Endometrial microvascular endothelial cells (primary cell): ENCODE measurements around the gene GAST. TPM values are rescaled to one million over a fixed set of nuclear protein-coding genes. Genes with fewer than 3 reads are reported as not detected.

Experiments
- total RNA-seq: library from RNA; depleted of rRNA; stranded (reverse); fragments of >200 nt; gene quantifications from one replicate; pipeline ENCODE4 v1.2.3, GENCODE V29; 2015; ENCODE audit errors: inconsistent ontology term

GAST gene
- total RNA-seq, 1 donor from 2014 or later: not detected

Other genes with a start within 250 kb of the GAST start
- gene KRT32, start 244.9 kb upstream of the GAST start, total RNA-seq: not detected
- gene KRT35, start 231.2 kb upstream of the GAST start, total RNA-seq: not detected
- not detected for gene KRT36, start 222.4 kb upstream of the GAST start, total RNA-seq
- not detected for gene KRT13, start 206.7 kb upstream of the GAST start, total RNA-seq
- 14.1 TPM for gene KRT15, start 193.4 kb upstream of the GAST start, total RNA-seq
- 101 TPM for gene KRT19, start 184.0 kb upstream of the GAST start, total RNA-seq
- not detected for gene KRT9, start 140.3 kb upstream of the GAST start, total RNA-seq
- gene KRT14, start 125.4 kb upstream of the GAST start, total RNA-seq: not detected
- not detected for gene KRT16, start 99.6 kb upstream of the GAST start, total RNA-seq
- not detected for gene KRT17, start 87.8 kb upstream of the GAST start, total RNA-seq
- 111 TPM for gene EIF1, start 23.4 kb upstream of the GAST start, total RNA-seq
- gene HAP1, start 22.3 kb downstream of the GAST start, total RNA-seq: under 0.01 TPM
- gene JUP, start 74.4 kb downstream of the GAST start, total RNA-seq: 161 TPM
- gene P3H4, start 99.6 kb downstream of the GAST start, total RNA-seq: 33.3 TPM
- gene FKBP10, start 100.7 kb downstream of the GAST start, total RNA-seq: 166 TPM
- 56.4 TPM for gene NT5C3B, start 123.9 kb downstream of the GAST start, total RNA-seq
- not detected for gene KLHL10, start 125.5 kb downstream of the GAST start, total RNA-seq
- 23.1 TPM for gene KLHL11, start 153.1 kb downstream of the GAST start, total RNA-seq
- 237 TPM for gene ACLY, start 206.6 kb downstream of the GAST start, total RNA-seq
- gene ODAD4, start 218.3 kb downstream of the GAST start, total RNA-seq: not detected